Right renal pelvis (tissue), 4 donors: ENCODE measurements around the gene DMAC2. TPM values are rescaled to one million over a fixed set of nuclear protein-coding genes. Genes with fewer than 3 reads are reported as not detected.
A peak's percentile ranks its signal among the peaks of the same experiment; 100 is the strongest.
"Not testable (repeated sequence)": the region's sequence is repeated elsewhere in the genome, so short reads cannot be mapped to it uniquely, and the experiment has no call there.

Experiments used
- DNase-seq, 4 donors: peaks; one replicate each; pipeline ENCODE4 v3.0.0-alpha.2; 2013; ENCODE audit warnings: low read depth in 4 of 4, low spot score in 3 of 4, missing footprints in 1 of 4
- polyA plus RNA-seq, 4 donors: library from polyadenylated mRNA; unstranded; fragments of 120-200 nt; gene quantifications; one replicate each; pipeline ENCODE4 v1.2.1, GENCODE V29; 2013; ENCODE audit not compliant: insufficient read length in 4 of 4

Gene DMAC2
- polyA plus RNA-seq, 4 donors = 58.2 to 62.1 (median 59.2) TPM

DNA sequence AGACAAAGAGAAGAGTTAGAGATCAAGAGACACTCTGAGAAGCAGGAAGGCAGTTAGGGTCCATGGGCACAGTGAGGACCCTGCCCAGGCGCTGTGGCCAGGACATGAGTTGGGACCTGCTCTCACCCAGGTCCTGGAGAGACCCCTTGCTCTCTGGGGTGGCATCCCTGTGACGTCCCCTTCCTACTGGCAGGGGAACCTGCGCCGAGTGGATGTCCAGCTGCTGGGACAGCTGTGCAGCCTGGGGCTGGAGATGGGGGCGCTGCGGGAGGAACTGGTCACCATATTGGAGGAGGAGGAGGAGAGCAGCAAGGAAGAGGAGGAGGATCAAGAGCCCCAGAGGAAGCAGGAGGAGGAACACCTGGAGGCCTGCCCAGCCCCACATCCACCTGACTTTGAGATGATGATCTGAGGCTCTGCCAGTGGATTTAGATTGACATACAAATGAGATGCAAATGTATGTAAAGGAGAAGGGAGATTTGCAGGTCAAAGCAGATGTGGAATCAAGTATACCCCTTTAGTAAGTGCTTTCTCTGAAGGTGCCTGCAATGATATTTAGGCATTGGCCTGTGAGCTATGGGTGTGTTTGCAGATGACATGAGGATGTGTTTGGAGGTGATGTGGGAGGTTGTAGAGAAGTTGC lies 4.2 kb upstream of the DMAC2 start:
- DNase-seq = no peak

DNA sequence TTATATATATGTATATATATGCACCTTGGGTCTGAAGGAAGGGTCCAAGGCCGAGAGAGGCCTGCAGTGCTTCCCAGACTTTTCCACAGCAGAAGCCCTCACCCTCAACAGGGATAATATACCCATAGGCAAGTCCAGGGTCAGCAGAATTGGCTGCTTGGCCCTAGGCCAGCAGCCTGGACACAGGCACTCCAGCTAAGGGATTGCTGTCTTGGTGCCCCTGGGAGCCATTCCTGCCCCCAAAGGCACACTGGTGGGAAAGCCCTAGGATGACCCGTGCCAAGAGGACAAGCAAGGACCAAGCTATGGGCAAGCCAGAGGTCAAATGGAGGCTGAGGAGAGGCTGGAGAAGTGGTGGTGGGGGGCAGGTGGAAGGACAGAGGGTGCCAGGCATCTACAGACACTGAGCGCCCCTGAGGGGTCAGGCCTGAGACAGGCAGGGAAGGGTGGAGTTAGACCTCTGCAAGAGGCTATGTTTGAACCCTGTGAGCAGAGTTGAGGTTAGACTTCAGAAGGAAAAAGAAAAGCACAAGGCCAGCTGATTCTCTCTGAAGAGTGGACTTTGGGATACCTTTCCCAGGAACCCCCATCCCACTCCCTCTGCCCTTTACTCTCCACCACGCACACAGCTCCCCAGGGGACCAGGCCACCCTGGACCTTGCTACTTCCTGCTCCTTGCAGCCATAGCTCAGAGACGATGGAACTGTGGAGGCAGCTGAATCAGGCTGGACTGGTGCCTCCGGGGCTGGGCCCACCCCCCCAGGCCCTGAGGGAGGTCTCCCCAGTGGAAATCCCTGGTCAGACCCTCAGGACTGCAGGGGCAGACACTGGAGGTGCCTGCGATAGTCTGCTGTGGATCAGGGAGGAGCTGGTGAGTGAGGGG lies 3.0 kb upstream of the DMAC2 start, which contains the start of gene ERICH4:
Gene ERICH4 (plus strand): TSS at position 684 of the 883 bp plus-strand sequence. CDS start 14 bp downstream, at position 698.
- no peak for DNase-seq

DNA sequence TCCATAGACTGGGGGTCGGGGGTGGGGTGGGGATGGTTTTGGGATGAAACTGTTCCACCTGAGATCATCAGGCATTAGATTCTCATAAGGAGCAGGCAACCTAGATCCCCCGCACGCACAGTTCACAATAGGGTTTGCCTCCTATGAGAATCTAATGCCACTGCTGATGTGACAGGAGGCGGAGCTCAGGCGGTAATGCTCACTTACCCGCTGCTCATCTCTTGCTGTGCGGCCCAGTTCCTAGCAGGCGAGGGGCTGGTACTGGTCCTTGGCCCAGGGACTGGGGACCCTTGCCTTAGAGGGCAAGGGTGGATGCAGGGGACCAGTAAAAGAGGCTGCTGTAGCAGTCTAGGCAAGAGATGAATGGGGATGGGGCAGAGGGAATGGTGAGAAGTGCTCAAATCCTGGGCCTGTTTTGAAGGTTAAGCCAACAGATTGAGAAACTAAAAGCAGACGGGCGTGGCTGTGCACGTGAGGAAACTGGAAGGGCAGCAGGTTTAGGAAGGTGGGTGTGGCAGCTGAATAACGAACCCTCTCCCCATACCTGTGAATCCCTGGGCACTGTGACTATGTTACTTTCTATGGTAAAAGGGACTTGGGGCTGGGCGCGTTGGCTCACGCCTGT lies 1.7 kb upstream of the DMAC2 start:
- no peak for DNase-seq

DNA sequence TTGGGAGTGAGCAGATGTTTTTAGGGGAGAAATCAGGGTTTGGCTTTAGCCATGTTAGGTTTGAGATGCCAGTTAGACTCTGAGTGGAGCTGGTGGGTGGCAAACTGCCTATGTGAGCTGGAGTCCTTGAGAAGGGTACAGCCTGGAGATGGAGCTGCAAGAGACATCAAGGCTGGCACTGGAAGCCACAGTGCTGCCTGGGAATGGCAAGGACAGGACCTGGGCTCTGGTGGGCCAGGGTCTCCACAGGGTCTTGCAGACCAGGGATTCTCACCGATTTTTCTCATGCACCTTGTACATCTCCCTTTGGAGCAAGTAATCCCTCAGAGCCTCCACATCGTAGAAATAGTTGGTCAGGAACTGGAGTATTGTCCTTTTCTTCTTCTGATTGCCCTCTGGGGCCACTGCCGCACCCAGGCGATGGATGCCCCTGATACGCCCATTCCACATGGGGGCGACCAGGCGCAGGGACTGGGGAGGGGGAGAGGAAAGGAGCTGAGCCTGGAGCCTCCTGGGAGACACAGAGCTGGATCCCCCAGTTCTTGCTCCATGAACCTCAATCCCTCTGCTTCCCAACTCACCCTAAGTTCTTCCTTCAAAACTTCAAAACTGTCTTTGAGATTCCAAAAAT lies 1.7 kb downstream of the DMAC2 start:
- DNase-seq = no peak

DNA sequence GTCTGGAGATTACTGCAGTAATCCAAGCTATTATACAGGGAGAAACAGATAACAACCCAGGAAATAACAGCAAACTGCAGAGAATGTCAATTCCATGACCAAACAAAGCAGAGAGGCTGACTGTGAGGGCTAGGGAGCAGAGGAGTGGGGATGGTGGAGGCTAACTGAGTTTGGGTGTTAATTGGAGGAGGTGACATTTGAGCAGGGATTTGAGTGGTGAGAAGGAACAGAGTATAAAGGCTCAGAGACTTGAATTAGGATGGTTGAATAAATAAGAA lies 3.1 kb downstream of the DMAC2 start:
- no peak for DNase-seq

DNA sequence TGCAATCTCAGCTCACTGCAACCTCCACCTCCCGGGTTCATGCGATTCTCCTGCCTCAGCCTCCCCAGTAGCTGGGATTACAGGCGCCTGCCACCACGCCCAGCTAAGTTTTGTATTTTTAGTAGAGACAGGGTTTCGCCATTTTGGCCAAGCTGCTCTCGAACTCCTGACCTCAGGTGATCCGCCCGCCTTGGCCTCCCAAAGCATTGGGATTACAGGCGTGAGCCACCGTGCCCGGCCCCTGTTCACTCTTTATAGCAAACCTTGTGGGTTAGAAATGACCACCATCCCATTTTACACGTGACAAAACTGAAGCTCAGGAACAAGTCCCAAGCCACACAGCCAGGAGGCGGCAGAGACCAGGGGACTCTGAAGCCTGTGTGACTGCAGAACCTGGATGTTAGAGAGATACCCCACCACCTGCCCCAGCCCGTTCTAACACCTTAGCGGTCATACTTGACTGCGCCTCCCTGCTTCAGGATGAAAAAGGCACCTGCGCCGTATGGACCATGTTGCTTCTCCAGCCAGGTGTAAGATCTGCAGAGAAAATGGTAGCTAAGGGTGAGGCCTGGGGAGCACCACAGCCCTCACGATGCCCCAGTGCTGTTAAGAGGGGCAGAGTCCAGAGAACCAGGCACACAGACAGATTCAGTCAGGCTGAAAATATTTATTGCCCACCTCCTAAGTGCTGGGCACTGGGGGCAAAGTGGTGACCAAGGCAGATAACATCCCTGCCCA lies 3.6 kb downstream of the DMAC2 start:
- DNase-seq = no peak

DNA sequence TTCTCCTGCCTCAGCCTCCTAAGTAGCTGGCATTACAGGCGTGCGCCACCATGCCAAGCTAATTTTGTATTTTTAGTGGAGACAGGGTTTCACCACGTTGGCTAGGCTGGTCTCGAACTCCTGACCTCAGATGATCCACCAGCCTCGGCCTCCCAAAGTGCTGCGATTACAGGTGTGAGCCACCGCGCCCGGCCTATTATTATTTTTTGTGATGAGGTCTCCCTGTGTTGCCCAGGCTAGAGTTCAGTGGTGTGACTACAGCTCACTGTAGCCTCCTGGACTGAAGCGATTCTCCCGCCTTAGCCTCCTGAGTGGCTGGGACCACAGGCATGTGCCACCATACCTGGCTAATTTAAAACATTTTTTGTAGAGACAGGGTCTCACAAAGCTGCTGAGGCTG lies 4.3 kb downstream of the DMAC2 start:
- DNase-seq = not testable (repeated sequence)

DNA sequence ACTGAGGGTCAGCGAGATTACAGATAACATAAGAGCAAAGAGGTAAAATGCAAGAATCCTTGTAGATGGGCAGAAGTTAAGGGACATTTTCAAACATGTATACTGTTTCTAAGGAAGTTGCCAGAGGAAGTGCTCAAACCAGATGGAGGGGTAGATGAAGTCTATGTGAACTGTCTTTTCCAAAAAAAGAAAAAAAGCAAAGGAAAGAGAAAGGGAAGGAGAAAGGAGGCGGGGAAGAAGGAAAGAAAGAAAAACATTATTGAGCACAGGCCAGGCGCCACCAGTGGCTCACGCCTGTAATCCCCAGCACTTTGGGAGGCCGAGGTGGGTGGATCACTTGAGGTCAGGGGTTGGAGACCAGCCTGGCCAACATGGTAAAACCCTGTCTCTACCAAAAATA lies 5.3 kb downstream of the DMAC2 start:
- DNase-seq = no peak

DNA sequence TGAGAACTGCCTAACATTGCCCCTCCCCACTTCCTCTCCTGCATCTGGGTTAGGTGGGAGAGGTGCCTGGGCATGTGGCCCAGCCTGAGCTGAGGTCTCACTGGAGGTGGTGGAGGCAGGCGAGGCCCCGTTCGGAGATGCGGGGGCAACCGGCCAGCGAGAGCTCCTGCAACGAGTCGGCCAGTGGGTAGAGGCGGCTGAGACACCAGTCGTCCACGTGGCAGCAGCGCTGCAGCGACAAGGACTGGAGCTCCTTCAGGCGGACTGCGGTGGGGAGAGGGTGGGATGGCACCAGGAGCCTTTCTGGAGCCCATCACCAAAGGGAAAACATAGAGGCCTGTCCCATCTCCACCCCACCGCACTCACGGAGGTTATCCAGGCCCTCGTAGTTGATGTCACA lies 6.5 kb downstream of the DMAC2 start:
- no peak for DNase-seq

DNA sequence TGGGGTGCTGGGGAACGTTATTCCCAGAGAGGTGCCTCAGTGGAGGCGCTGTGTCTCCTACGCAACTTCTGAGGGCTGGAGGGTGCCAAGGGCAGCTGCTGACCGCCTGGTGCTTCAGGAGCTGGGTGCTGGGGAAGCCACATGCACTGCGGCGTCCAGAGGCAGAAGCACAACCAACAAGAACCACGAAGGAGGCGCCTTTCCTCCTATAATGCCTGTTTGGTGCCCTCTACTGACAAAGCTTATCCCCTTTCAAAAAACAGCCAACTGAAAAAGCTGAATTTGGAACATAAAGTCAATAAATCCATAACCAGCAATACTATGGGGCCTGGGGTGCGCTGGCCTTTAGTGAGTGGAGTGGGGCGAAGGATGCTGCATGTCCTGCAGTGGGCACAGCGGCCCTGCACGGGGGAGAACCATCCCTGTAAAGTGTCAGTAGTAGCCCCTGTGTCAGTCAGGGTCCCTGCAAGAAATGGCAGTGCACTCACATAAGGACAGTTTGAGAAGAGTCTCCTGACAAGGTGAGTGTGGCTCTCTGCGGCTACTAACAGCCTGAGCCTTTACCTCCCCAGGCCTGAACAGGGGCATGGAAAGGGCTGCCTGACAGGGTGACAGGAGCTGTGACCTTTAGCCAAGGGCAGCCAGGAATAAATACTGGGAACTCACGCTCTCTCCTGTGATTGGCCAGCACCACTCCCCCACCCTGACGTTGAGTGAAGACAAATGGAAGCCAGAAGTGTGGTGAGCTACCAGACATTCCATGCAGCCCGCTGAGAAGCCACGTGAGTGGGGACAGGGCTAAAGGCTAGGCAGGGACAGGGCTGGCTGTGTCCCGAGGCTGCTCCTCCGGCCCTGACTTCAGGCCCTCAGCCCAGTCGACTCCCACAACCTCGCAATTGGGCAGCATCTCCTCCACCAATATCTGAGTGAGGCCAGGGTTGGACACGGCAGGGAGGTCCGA lies 8.0 kb downstream of the DMAC2 start:
- DNase-seq = no peak

DNA sequence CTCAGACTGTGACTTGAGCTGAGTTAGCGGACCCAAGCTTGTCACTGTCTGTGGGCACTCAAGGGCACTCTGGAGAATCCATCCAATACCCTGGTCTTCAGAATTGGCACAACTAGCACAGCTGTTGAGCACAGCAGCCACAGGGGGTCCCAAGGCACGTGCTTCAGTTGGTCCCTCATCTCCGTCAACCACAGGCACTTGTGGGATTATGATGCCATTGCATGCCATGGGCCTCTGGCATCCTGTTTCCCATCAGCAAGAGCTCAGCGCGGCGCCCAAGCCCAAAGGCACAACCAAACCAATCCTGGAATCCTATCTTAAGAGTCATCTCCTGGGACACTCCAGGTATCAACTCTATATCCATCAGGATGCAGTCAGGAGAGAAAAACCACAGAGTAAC lies 8.8 kb downstream of the DMAC2 start:
- DNase-seq = no peak

DNA sequence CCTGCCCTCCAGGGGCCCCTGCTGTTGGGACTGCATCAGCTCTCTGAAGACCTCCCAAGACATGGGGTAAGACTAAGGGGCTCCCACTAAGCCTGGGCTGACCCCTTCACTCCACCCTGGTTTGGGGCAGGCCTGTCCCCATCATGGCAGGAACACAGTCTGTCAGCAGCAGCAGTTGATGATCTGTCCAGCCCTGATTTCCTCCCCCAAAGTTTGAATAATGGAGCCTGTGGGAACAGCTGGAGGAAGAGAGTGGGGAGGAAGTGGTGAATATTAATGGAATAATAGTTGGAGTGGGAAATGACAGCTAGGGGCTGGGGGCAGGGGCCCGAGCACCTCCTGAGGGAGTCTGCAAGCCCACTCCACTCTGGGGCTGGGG lies 11.2 kb downstream of the DMAC2 start:
- no peak for DNase-seq

DNA sequence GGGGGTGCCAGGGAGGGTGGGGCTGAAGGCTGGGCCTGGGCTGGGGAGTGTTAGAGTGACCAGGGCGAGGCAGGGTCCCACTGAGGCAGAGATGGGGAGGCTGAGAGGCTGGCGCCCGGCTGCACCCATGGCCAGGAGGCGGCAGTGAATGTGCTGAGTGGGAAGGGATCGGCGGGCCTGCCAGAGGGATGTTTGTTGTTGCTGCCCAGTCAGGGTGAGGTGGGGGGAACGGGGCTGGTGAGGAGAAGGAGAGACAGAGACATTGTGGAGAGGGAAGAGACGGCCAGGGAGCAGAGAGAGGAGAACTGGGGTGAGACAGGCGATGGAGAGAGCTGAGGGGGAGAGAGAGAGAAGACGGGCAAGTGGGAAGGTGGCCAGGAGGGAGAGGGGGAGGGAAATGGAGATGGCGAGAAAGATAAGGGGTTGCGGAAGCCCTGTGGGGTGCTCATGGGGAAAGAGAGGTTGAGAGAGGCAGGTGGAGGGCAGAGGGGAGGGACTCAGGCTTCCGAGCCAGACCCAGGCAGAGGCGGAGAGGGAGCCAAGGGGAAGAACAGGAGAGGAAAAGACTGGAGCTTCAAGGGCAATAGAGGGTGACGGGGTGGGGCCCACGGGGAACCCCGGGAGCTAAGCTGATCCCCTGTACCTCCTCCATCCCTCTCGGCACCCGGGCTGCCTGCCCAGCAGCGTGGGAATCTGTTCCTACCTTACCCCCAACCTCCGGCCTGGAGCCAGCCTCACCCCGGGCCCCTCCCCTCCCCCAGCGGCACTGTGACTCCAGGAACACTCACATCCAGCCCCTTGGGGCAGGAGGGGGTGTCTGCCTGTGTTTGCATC lies 11.8 kb downstream of the DMAC2 start:
- DNase-seq = no peak

DNA sequence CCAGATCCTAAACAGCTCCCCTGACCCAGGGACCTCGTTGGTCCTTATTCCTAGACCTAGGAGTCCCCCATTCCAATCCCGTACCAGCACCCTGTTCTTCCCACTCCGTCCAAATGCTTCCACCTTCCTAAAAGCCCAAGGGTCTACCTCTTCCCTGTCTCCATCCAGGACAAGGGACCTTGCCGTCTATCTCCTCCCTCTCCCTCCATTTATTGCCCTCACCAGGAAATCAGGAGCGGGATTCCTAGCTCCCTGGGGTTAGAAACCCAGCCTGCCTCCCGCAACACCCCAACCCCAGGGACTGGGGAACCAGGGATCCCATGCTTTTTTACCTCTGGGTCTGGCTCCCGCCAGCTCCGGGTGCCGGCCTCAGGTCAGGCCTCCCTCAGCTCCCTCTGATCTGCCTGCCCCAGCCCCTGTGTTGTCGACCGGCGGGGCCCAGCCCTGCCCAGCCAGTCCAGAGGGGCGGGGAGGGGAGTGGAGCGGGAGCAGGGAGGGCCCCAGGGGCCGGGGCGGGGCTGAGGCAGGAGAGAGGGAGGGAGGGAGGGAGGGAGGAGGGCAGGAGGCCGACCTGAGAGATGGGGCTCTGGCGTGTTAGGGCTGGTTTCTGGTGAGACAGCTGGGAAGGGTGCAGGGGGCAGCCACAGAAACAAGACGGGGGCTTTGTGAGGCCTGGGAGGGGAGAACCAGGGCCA lies 12.6 kb downstream of the DMAC2 start, which contains the start of gene B3GNT8:
Gene B3GNT8 (minus strand): TSS at position 423 of the 695 bp plus-strand sequence. CDS start 596 bp downstream, outside the sequence.
- peak in 3 of 4 donors; percentile 58 to 68 (median 63) for DNase-seq

DNA sequence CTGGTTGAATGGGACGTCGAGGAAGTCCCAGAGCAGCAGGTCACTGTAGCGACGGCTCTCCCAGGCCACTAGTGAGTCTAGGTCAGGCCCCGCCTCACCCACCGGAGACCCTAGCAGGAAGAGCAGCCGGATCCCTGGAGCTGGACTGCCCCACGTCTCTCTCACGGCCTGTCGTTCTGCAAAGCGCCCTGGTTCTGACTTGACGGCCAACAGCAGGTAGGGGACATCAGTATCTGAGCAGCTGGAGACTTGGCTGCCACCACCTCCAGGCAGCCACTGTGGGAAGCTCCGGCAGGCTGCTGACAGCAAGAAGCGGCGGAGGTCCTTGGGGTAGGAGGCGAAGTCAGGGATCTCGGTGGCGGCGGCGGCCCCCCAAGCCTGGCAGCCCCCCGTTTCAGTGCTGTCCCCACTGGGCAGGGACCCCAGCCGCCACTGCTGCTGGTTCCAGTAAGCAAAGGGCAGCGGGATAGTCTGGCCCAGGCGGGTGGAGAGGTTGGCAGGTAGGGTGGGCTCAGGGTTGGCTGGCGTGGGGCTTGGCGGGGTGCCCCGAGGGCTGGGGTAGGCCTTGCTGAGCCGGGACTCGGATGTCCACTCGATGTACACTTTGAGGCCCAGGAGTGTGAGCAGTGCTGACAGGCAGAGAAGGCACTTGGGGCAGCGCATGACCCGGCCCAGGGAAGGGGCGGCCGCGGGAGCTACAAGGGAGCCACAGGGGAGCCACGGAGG lies 13.4 kb downstream of the DMAC2 start:
- DNase-seq = no peak

DNA sequence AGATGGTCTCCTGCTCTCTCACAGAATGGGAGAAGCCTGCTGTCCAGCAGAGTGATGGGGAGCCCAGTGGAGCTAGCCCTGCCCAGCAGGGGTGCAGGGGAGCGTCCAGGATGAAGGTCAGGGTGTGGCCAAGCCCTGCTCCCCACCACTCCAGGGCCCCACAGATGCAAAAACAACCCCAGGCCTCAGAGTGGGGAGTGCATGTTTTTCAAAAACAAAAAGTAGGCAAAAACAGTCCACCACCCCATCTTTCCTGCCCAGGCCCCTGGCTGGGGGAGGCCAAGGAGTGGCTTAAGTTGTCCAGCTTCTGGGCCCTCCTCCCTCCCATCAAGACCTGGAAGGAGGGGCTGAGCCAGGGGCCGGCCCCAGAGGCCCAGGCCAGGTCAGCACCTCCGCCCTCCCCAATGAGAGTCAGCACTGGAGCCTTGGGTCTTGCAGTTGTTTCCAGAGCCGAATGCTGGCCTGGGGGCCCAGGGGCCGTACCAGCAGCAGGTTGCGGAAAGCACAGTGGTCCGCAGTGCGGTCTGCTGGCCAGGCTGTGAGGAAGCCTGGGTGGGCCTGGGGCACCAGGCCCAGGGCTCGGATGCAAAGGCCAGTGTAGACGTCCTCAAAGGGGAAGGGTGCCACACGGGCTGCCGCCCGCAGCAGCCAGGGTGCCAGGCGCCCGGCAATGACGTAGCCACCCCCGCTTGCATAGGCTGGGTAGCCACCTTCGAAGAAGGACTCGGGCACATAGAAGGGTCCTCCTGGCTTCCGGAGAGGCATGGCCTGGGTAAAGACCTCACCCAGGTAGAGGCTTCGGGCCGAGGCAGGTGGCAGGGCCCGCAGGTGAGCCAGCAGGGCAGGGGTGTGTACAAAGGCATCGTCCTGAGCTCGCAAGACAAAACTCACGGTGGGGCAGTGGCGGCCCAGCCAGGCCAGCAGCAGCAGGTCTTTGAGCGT lies 14.3 kb downstream of the DMAC2 start:
- no peak for DNase-seq
